ENCODE results near the gene SPATA2L.
"Not testable (repeated sequence)": the region's sequence is repeated elsewhere in the genome, so short reads cannot be mapped to it uniquely, and the experiment has no call there.

SPATA2L gene

DNA sequence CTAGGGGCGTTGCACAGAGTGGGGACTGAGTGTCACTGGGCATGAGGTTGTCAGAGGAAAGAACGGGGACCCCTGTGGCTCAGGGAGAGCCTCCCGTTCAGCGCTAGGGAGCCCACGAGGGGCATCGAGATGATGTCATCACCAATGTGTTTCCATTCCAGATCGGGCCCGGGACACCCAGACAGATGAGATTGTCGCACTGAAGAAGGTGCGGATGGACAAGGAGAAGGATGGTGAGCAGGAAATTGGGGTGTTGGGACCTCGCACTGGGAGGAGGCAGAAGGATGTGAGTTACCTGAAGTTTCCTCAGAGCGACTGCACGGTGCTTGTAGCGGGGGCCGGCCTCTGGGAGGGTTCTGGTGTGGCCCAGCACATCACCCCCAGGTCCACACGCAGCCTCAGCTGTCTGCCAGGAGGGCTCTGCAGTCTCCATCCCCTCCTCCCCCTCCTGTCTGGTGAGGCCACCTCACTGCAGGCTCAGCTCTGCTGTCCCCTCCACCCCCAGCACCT, 11.1 kb downstream of the SPATA2L start:
- TF ChIP-seq, protein P1, sequence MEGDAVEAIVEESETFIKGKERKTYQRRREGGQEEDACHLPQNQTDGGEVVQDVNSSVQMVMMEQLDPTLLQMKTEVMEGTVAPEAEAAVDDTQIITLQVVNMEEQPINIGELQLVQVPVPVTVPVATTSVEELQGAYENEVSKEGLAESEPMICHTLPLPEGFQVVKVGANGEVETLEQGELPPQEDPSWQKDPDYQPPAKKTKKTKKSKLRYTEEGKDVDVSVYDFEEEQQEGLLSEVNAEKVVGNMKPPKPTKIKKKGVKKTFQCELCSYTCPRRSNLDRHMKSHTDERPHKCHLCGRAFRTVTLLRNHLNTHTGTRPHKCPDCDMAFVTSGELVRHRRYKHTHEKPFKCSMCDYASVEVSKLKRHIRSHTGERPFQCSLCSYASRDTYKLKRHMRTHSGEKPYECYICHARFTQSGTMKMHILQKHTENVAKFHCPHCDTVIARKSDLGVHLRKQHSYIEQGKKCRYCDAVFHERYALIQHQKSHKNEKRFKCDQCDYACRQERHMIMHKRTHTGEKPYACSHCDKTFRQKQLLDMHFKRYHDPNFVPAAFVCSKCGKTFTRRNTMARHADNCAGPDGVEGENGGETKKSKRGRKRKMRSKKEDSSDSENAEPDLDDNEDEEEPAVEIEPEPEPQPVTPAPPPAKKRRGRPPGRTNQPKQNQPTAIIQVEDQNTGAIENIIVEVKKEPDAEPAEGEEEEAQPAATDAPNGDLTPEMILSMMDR (IDR thresholded peaks at IDR 0.05; ENCODE audit: extremely low read depth, missing control alignments) = no peak
- DNase-seq (ENCODE audit: low spot score) = no peak

DNA sequence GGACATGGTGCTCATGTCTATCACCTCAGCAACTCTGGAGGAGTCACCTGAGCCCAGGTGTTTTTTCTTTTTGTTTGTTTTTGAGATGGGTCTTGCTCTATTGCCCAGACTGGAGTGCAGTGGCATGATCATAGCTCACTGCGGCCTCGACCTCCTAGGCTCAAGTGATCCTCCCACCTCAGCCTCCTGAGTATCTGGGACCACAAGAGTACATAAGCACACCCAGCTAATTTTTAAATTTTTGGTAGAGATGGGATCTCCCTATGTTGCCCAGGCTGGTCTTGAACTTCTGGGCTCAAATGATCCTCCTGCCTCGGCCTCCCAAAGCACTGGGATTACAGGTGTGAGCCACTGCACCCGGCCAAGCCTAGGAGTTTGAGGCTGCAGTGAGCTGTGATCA, 11.9 kb downstream of the SPATA2L start:
- not testable (repeated sequence) for DNase-seq (ENCODE audit: low spot score)

DNA sequence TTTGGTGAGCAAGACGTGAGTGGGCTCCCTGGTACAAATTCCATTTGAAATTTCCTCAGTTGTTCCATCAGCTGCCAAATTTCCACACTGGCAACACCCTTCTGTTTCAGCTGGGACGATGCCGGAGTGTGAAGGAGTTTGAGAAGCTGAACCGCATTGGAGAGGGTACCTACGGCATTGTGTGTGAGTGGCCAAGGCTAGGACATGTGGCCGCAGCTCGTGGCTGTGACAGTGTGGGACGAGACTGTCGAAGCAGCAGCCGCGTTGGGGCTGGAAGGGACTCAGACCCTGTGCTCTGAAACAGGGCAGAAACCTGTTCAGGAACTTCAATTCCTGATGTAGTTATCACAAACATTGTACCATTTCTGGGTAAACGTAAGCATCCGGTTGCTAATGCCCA, 12.4 kb downstream of the SPATA2L start:
- no peak for DNase-seq (ENCODE audit: low spot score)
- TF ChIP-seq, protein P1 (IDR thresholded peaks at IDR 0.05; ENCODE audit: extremely low read depth, missing control alignments) = no peak

- TF ChIP-seq, protein P1 (IDR thresholded peaks at IDR 0.05; ENCODE audit: extremely low read depth, missing control alignments) = no peak
- DNase-seq (ENCODE audit: low spot score) = no peak
These were observed 13.1 kb downstream of the SPATA2L start for GRCh38 chr16:89688395-89688794.

- DNase-seq (ENCODE audit: low spot score) = peak; percentile 82
- TF ChIP-seq, protein P1 (IDR thresholded peaks at IDR 0.05; ENCODE audit: extremely low read depth, missing control alignments) = no peak
These were observed 14.2 kb downstream of the SPATA2L start for GRCh38 chr16:89687092-89687940.

DNA sequence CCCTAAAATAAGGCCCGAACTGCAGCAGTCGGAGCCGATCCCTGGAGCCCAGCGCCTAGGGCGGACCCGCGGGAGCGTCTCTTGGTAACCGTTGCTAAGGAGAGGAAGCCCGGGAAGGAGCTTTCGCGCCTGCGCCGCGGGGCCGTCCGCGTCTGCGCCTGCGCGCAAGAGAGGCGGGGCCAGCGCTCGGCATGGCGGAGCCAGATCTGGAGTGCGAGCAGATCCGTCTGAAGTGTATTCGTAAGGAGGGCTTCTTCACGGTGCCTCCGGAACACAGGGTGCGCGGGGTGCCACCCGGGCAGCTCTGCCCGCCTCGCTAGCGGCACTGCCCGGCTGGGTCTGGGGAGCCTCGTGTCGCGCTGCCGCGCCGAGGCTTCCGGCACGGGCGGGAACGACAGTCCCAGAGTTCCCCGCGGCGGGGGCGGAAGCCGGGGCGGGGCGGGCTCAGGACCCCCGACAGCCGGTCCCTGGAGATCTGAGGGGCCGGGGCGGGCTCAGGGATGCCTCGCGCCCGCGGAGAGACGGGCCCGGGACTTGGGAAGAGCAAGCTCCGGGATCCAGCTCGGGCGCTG, 14.9 kb downstream of the SPATA2L start, which contains the start of gene CDK10:
TSS of gene CDK10 (plus strand) at position 170 of the 572 bp plus-strand sequence. CDS start at position 192, 22 bp downstream.
- TF ChIP-seq, protein P1 (IDR thresholded peaks at IDR 0.05; ENCODE audit: extremely low read depth, missing control alignments) = no peak
- DNase-seq (ENCODE audit: low spot score) = peak; percentile 97

DNA sequence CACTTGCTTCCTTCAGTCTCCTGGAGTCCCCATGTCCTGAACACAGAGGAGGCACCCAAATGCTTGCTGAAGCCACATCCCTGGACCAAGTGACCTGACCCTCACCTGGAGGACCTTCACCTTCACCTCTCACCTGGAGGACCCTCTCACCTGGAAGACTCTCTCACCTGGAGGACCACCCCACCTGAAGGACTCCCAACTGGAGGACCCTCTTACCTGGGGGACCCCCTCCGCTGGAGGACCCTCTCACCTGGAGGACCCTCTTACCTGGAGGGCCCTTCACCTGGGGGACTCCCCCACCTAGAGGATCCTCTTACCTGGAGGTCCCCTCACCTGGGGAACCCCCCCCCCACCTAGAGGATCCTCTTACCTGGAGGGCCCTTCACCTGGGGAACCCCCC, 15.6 kb downstream of the SPATA2L start:
- DNase-seq (ENCODE audit: low spot score) = no peak
- TF ChIP-seq, protein P1 (IDR thresholded peaks at IDR 0.05; ENCODE audit: extremely low read depth, missing control alignments) = no peak
